GM12891 (cell line): ENCODE results near the gene SLCO2A1.

Source experiments
- PAX5 ChIP-seq: IDR thresholded peaks from 2 replicates; pipeline ENCODE4 v1.6.1; 2011; ENCODE audit warnings: low read length, moderate library complexity, mild to moderate bottlenecking; ENCODE audit not compliant: insufficient read depth, severe bottlenecking
- POLR2A ChIP-seq: IDR thresholded peaks from 2 replicates; pipeline ENCODE4 v1.6.1; 2011; ENCODE audit warnings: low read depth, low read length, control low read depth
- POLR2AphosphoS5 ChIP-seq: IDR thresholded peaks from 2 replicates; pipeline ENCODE4 v1.6.1; 2011; ENCODE audit warnings: low read depth, low read length, control low read depth
- SPI1 ChIP-seq: IDR thresholded peaks from 2 replicates; pipeline ENCODE4 v1.6.1; 2011; ENCODE audit warnings: low read depth, low read length, control low read depth
- TAF1 ChIP-seq: IDR thresholded peaks from 2 replicates; pipeline ENCODE4 v1.6.1; 2011; ENCODE audit warnings: low read depth, low read length, control low read depth

- no peak for TF ChIP-seq POLR2A
- no peak for TF ChIP-seq POLR2AphosphoS5
- no peak for TF ChIP-seq TAF1
- TF ChIP-seq SPI1 = no peak
- TF ChIP-seq PAX5 = no peak
These were observed 50.2 kb downstream of the SLCO2A1 start for GRCh38 chr3:133979553-133979952.
